H1 (cell line): ENCODE measurements around the gene COL25A1. TPM values are rescaled to one million over a fixed set of nuclear protein-coding genes. Genes with fewer than 3 reads are reported as not detected.

Experiments
- CTCF ChIA-PET: fragments of 300-600 bp; sonication (Branson Sonifier 250); formaldehyde crosslinking; loops from one replicate; lab custom pipeline; 2021; ENCODE audit not compliant: partially characterized antibody; lab: Charles Lee
- POLR2A ChIA-PET: fragments of 300-600 bp; sonication (Branson Sonifier 250); formaldehyde crosslinking; loops from one replicate; lab custom pipeline; 2021; ENCODE audit warnings: inconsistent platforms; ENCODE audit not compliant: partially characterized antibody; lab: Charles Lee
- DNase-seq, 2 experiments: peaks; one replicate each; pipeline versions ENCODE4 v3.0.0 to v3.0.0-alpha.2; 2010 to 2022; ENCODE audit warnings: low spot score in 2 of 2, low read depth in 1 of 2, mixed read lengths in 1 of 2
- FAIRE-seq: peaks from 2 replicates; lab custom pipeline; 2011; peaks lifted over from hg19 to GRCh38; lab: Jason Lieb, UNC
- H2AFZ ChIP-seq: 2 replicates; pipeline ENCODE4 v1.8.1; 2012; ENCODE audit warnings: low read length, inconsistent platforms
- H2AK5ac ChIP-seq: 2 replicates; pipeline ENCODE4 v1.6.1; 2013; ENCODE audit warnings: low read depth, low read length
- H2BK120ac ChIP-seq: replicated peaks from 2 replicates; pipeline ENCODE3; 2013; ENCODE audit warnings: low read depth, low read length, inconsistent platforms
- H2BK12ac ChIP-seq: 2 replicates; pipeline ENCODE4 v1.6.1; 2013; ENCODE audit warnings: low read depth, low read length
- H2BK15ac ChIP-seq: 2 replicates; pipeline ENCODE4 v1.6.1; 2013; ENCODE audit warnings: low read length
- H2BK20ac ChIP-seq: 2 replicates; pipeline ENCODE4 v1.6.1; 2013; ENCODE audit warnings: low read length
- H2BK5ac ChIP-seq: 2 replicates; pipeline ENCODE4 v1.6.1; 2013; ENCODE audit warnings: low read depth, low read length
- H3K14ac ChIP-seq: 2 replicates; pipeline ENCODE4 v1.6.1; 2013; ENCODE audit warnings: inconsistent platforms; ENCODE audit not compliant: insufficient read length
- H3K18ac ChIP-seq: 2 replicates; pipeline ENCODE4 v1.6.1; 2013; ENCODE audit warnings: low read length; ENCODE audit errors: extremely low read depth
- H3K23ac ChIP-seq: 2 replicates; pipeline ENCODE4 v1.6.1; 2013; ENCODE audit warnings: inconsistent platforms; ENCODE audit not compliant: insufficient read length
- H3K23me2 ChIP-seq: 2 replicates; pipeline ENCODE4 v1.6.1; 2013; ENCODE audit warnings: low read depth, low read length
- H3K27ac ChIP-seq: 2 replicates; pipeline ENCODE4 v1.6.1; 2011; ENCODE audit warnings: low read depth, low read length, inconsistent platforms
- H3K27me3 ChIP-seq, 4 experiments: replicated peaks in 1 of 4; 1 replicate in 1 of 4; 2 replicates in 3 of 4; pipeline versions ENCODE4 v1.6.1 to v1.8.1; 2011 to 2013; ENCODE audit warnings: low read length in 3 of 4, mild to moderate bottlenecking in 3 of 4, inconsistent platforms in 2 of 4, mixed read lengths in 2 of 4, moderate library complexity in 1 of 4; ENCODE audit not compliant: control insufficient read depth in 3 of 4, insufficient read depth in 3 of 4; ENCODE audit errors: extremely low read depth in 1 of 4
- H3K36me3 ChIP-seq, 4 experiments: 2 replicates each; pipeline versions ENCODE4 v1.6.1 to v1.8.1; 2011 to 2013; ENCODE audit warnings: mild to moderate bottlenecking in 4 of 4, low read length in 3 of 4, moderate library complexity in 2 of 4, control low read depth in 1 of 4, inconsistent platforms in 1 of 4; ENCODE audit not compliant: insufficient read depth in 4 of 4, control insufficient read depth in 2 of 4
- H3K4ac ChIP-seq: replicated peaks from 2 replicates; pipeline ENCODE3; 2013; ENCODE audit warnings: low read length, low read depth, mixed read lengths, inconsistent platforms; ENCODE audit not compliant: insufficient read length
- H3K4me1 ChIP-seq, 4 experiments: replicated peaks in 1 of 4; 1 replicate in 1 of 4; 2 replicates in 3 of 4; pipeline versions ENCODE4 v1.6.1 to v1.8.1; 2011 to 2013; ENCODE audit warnings: low read length in 3 of 4, inconsistent platforms in 2 of 4, mixed read lengths in 1 of 4; ENCODE audit not compliant: insufficient read depth in 4 of 4, control insufficient read depth in 3 of 4
- H3K4me2 ChIP-seq, 2 experiments: 2 replicates each; pipeline versions ENCODE4 v1.6.1 to v1.8.1; 2011 to 2013; ENCODE audit warnings: low read depth in 2 of 2, low read length in 2 of 2, control low read depth in 1 of 2, inconsistent platforms in 1 of 2, mild to moderate bottlenecking in 1 of 2; ENCODE audit not compliant: insufficient read depth in 1 of 2
- H3K4me3 ChIP-seq, 4 experiments: fragments of 200-600, 300-600 bp in 1 of 4; sonication (generic), shearing (Covaris generic), sonication (Bioruptor Twin) in 1 of 4; 2 replicates each; pipeline versions ENCODE4 v1.5.1 to v1.8.1; 2011 to 2016; ENCODE audit warnings: low read length in 4 of 4, low read depth in 3 of 4, control low read depth in 2 of 4, inconsistent platforms in 2 of 4, mild to moderate bottlenecking in 2 of 4, mixed read lengths in 1 of 4, moderate library complexity in 1 of 4; ENCODE audit not compliant: insufficient read depth in 2 of 4; ENCODE audit errors: extremely low read depth in 1 of 4
- H3K56ac ChIP-seq: replicated peaks from 2 replicates; pipeline ENCODE3; 2013; ENCODE audit warnings: low read depth, mild to moderate bottlenecking, mixed read lengths, low read length, inconsistent platforms; ENCODE audit not compliant: insufficient read length
- H3K79me1 ChIP-seq: 2 replicates; pipeline ENCODE4 v1.6.1; 2013; ENCODE audit warnings: low read depth, low read length, control low read depth
- H3K79me2 ChIP-seq, 2 experiments: 2 replicates each; pipeline versions ENCODE4 v1.6.1 to v1.8.1; 2012 to 2013; ENCODE audit warnings: low read length in 2 of 2, mild to moderate bottlenecking in 2 of 2, inconsistent platforms in 1 of 2; ENCODE audit not compliant: insufficient read depth in 2 of 2, control insufficient read depth in 1 of 2
- H3K9ac ChIP-seq, 4 experiments: replicated peaks in 1 of 4; 1 replicate in 1 of 4; 2 replicates in 3 of 4; pipeline versions ENCODE4 v1.6.1 to v1.8.1; 2011 to 2013; ENCODE audit warnings: low read depth in 3 of 4, low read length in 3 of 4, control low read depth in 2 of 4, mild to moderate bottlenecking in 2 of 4, moderate library complexity in 2 of 4, inconsistent platforms in 1 of 4; ENCODE audit errors: extremely low read depth in 1 of 4
- H3K9me3 ChIP-seq, 2 experiments: 2 replicates each; pipeline versions ENCODE4 v1.6.1 to v1.8.1; 2012 to 2013; ENCODE audit warnings: mild to moderate bottlenecking in 2 of 2, moderate library complexity in 2 of 2, control low read depth in 1 of 2, inconsistent platforms in 1 of 2, low read depth in 1 of 2, low read length in 1 of 2, mixed read lengths in 1 of 2; ENCODE audit not compliant: insufficient read depth in 2 of 2
- H4K20me1 ChIP-seq, 2 experiments: replicated peaks in 1 of 2; 2 replicates each; pipeline versions ENCODE3 to v1.8.1; 2011 to 2013; ENCODE audit warnings: inconsistent platforms in 2 of 2, low read length in 2 of 2, mild to moderate bottlenecking in 1 of 2; ENCODE audit not compliant: insufficient read depth in 2 of 2, control insufficient read depth in 1 of 2
- H4K5ac ChIP-seq: 2 replicates; pipeline ENCODE4 v1.6.1; 2013; ENCODE audit warnings: low read length, low read depth, mixed read lengths, inconsistent platforms; ENCODE audit not compliant: insufficient read length
- H4K8ac ChIP-seq: 2 replicates; pipeline ENCODE4 v1.8.0; 2013; ENCODE audit warnings: mild to moderate bottlenecking, moderate library complexity, low read length, inconsistent platforms; ENCODE audit not compliant: insufficient read depth; ENCODE audit errors: extremely low read depth
- H4K91ac ChIP-seq: replicated peaks from 2 replicates; pipeline ENCODE3; 2013; ENCODE audit warnings: low read length, mixed read lengths, inconsistent platforms; ENCODE audit not compliant: insufficient read length
- ASH2L ChIP-seq: fragments of 200-600, 300-600 bp; sonication (generic); IDR thresholded peaks from one replicate; pipeline ENCODE4 v1.7.1; 2017; ENCODE audit warnings: low read length
- CHD2 ChIP-seq: IDR thresholded peaks from 2 replicates; pipeline ENCODE4 v1.6.1; 2012; ENCODE audit warnings: low read length, improper control_type of control experiment
- CTBP2 ChIP-seq: IDR thresholded peaks from 2 replicates; pipeline ENCODE4 v1.7.0; 2011; ENCODE audit warnings: borderline replicate concordance, mild to moderate bottlenecking, moderate library complexity, mixed read lengths, low read length; ENCODE audit not compliant: insufficient read depth, insufficient read length
- GTF2F1 ChIP-seq: IDR thresholded peaks from 2 replicates; pipeline ENCODE4 v1.6.1; 2012; ENCODE audit warnings: low read depth, low read length, improper control_type of control experiment, borderline replicate concordance
- HDAC6 ChIP-seq: IDR thresholded peaks from one replicate; pipeline ENCODE4 v1.7.1; 2012; ENCODE audit warnings: low read depth, mild to moderate bottlenecking, inconsistent platforms, low read length, moderate library complexity
- JUND ChIP-seq: IDR thresholded peaks from 2 replicates; pipeline ENCODE4 v1.6.1; 2011; ENCODE audit warnings: mild to moderate bottlenecking, improper control_type of control experiment, low read length
- NANOG ChIP-seq: IDR thresholded peaks from 2 replicates; pipeline ENCODE4 v1.6.1; 2011; ENCODE audit warnings: low read length, low read depth, mild to moderate bottlenecking, inconsistent platforms; ENCODE audit not compliant: insufficient read depth, poor library complexity, severe bottlenecking
- POU5F1 ChIP-seq: IDR thresholded peaks from 2 replicates; pipeline ENCODE4 v1.6.1; 2011; ENCODE audit warnings: low read depth, mild to moderate bottlenecking, low read length, moderate library complexity
- RAD21 ChIP-seq, 2 experiments: IDR thresholded peaks in 1 of 2; conservative IDR thresholded peaks in 1 of 2; 2 replicates each; pipeline ENCODE4 v1.6.1; 2011; ENCODE audit warnings: low read depth in 2 of 2, low read length in 2 of 2, improper control_type of control experiment in 1 of 2, inconsistent platforms in 1 of 2, mild to moderate bottlenecking in 1 of 2, moderate library complexity in 1 of 2
- SIRT6 ChIP-seq: IDR thresholded peaks from one replicate; pipeline ENCODE4 v1.7.1; 2012; ENCODE audit warnings: low read length, inconsistent platforms
- SUZ12 ChIP-seq: fragments of 200-600 bp; sonication (generic); IDR thresholded peaks from 2 replicates; pipeline ENCODE4 v1.6.1; 2012; ENCODE audit warnings: mild to moderate bottlenecking, inconsistent platforms, low read length, moderate library complexity, mixed read lengths
- TAF1 ChIP-seq: IDR thresholded peaks from 2 replicates; pipeline ENCODE4 v1.6.1; 2011; ENCODE audit warnings: mild to moderate bottlenecking, low read depth, low read length
- TAF7 ChIP-seq: optimal IDR thresholded peaks from 2 replicates; pipeline ENCODE3; 2011; ENCODE audit warnings: low read depth, mild to moderate bottlenecking, inconsistent platforms, low read length, moderate library complexity, borderline replicate concordance
- WGBS, 2 experiments: shearing (Covaris generic) in 1 of 2; methylation state at CpG; one replicate each; pipeline versions ENCODE4 v1.1.6 to v1.1.7; 2013 to 2015; ENCODE audit warnings: low lambda C conversion rate in 2 of 2, mixed read lengths in 2 of 2, inconsistent platforms in 1 of 2, low coverage in 1 of 2, missing lambda C conversion rate in 1 of 2; ENCODE audit not compliant: insufficient replicate concordance in 2 of 2, insufficient coverage in 1 of 2, insufficient read length in 1 of 2; ENCODE audit errors: extremely low coverage in 1 of 2, missing lambda C conversion rate in 1 of 2; 5-methylcytosine and 5-hydroxymethylcytosine counted together
- polyA plus RNA-seq, 7 experiments: library from polyadenylated mRNA; depleted of rRNA in 3 of 7; stranded (reverse) in 5 of 7; unstranded in 2 of 7; fragments of >200 nt in 5 of 7; fragments of 200-250 nt in 2 of 7; gene quantifications; 1 replicate in 5 of 7; 2 replicates in 1 of 7; 4 replicates in 1 of 7; pipeline versions ENCODE4 v1.2.1 to v1.2.3, GENCODE V29; 2011 to 2013; ENCODE audit warnings: missing spikeins in 2 of 7, mixed read lengths in 2 of 7
- total RNA-seq: library from RNA; stranded (reverse); fragmentation: NEBNext Ultra II Directional; extraction: Animal tissue kit (Norgen Biotek cat#: 25700); gene quantifications from 2 replicates; pipeline ENCODE4 v1.2.1, GENCODE V29; 2021

COL25A1 gene
- total and polyA plus RNA-seq, 2 of the 8 experiments (the other 6 are each of a cell fraction or from before 2014, with no cell fraction given), result 1.1 to 8.3 TPM

GRCh38 chr4:109043286-109043685 lies 259.2 kb downstream of the COL25A1 start:
- Histone ChIP-seq H3K23ac (no peak overlapping the region), H2BK12ac (no peak overlapping the region), H3K4me3 (no peak overlapping the region), H3K18ac (no peak overlapping the region), H3K36me3 (no peaks in the 10 kb centered on the region), H3K4ac (no peak overlapping the region), H2BK5ac (no peak overlapping the region), H4K5ac (no peak overlapping the region), H3K79me2 (no peaks in the 10 kb centered on the region), H4K20me1 (no peaks in the 10 kb centered on the region), H3K9me3 (no peaks in the 10 kb centered on the region), H2BK20ac (no peak overlapping the region), H3K23me2 (no peaks in the 10 kb centered on the region; the same call in 1 of the 2 replicates), H3K56ac (no peak overlapping the region), H2BK120ac (no peak overlapping the region), H3K4me2 (no peak overlapping the region), H3K27me3 (no peaks in the 10 kb centered on the region), H4K91ac (no peak overlapping the region), H2AFZ (no peak overlapping the region), H3K27ac (no peak overlapping the region), H2BK15ac (no peak overlapping the region), H4K8ac (no peak overlapping the region), H2AK5ac (no peak overlapping the region), H3K4me1 (no peaks in the 10 kb centered on the region), H3K9ac (no peak overlapping the region), H3K79me1 (no peaks in the 10 kb centered on the region), H3K14ac (no peak overlapping the region)
- no peak for DNase-seq
- 87% methylated on average over 3 of the region's 3 CpGs; no CpG with 5 or more reads in 1 of the 2 experiments for WGBS, 2 experiments
- ChIA-PET POLR2A (no interaction called here), CTCF (interaction anchor here (1.4 kb wide), 1 partner anchor 250 kb away, joined by 3 read pairs; no protein-coding TSS in a partner anchor)
- TF ChIP-seq POU5F1 (no peak), TAF7 (no peak), RAD21 (IDR thresholded peaks at IDR 0.05 in 1 of 2, conservative IDR thresholded peaks at IDR 0.05 in 1 of 2; ENCODE audit: low read depth in 2 of 2, low read length in 2 of 2) (no peak), NANOG (no peak), SIRT6 (no peak), JUND (no peak), HDAC6 (no peak), TAF1 (no peak), CHD2 (no peak), CTBP2 (no peak), GTF2F1 (no peak), SUZ12 (no peak), ASH2L (no peak)
- FAIRE-seq, result no peak
